Measurements from ENCODE around the gene ACAN.

ACAN gene

GRCh38 chr15:88902221-88902835, 99.1 kb downstream of the ACAN start:
- no peak for ATAC-seq

GRCh38 chr15:88902846-88903245, 99.6 kb downstream of the ACAN start:
- no peak for ATAC-seq
- TF ChIP-seq GLIS3 (CRISPR knock-in tag; IDR thresholded peaks at IDR 0.05) (no peak), ZNF70 (CRISPR knock-in tag; IDR thresholded peaks at IDR 0.05) (no peak), TSHZ2 (CRISPR knock-in tag; IDR thresholded peaks at IDR 0.05) (no peak), CREB5 (CRISPR knock-in tag; IDR thresholded peaks at IDR 0.05; ENCODE audit: low read depth) (no peak), ZNF565 (CRISPR knock-in tag; conservative IDR thresholded peaks at IDR 0.05; ENCODE audit: low read depth) (no peak), SNAI2 (CRISPR knock-in tag; IDR thresholded peaks at IDR 0.05) (no peak), OSR1 (CRISPR knock-in tag; IDR thresholded peaks at IDR 0.05) (no peak), ZFP30 (CRISPR knock-in tag; IDR thresholded peaks at IDR 0.05) (no peak), ISL1 (CRISPR knock-in tag; IDR thresholded peaks at IDR 0.05) (no peak), ZNF8 (CRISPR knock-in tag; IDR thresholded peaks at IDR 0.05) (no peak), TCF4 (CRISPR knock-in tag; IDR thresholded peaks at IDR 0.05; ENCODE audit: borderline replicate concordance) (no peak), ARNTL (CRISPR knock-in tag; IDR thresholded peaks at IDR 0.05; ENCODE audit: borderline replicate concordance, low read depth) (no peak), CSDC2 (CRISPR knock-in tag; IDR thresholded peaks at IDR 0.05) (no peak)

More at GRCh38 chr15:88902221-88902835, 99.1 kb downstream of the ACAN start:
- TF ChIP-seq BACH2 (CRISPR knock-in tag; IDR thresholded peaks at IDR 0.05; ENCODE audit: borderline replicate concordance) (no peak), TSHZ2 (CRISPR knock-in tag; IDR thresholded peaks at IDR 0.05) (no peak), ZNF8 (CRISPR knock-in tag; IDR thresholded peaks at IDR 0.05) (no peak), TOX (CRISPR knock-in tag; IDR thresholded peaks at IDR 0.05; ENCODE audit: borderline replicate concordance) (no peak), ESRRG (CRISPR knock-in tag; IDR thresholded peaks at IDR 0.05) (no peak), PPARA (CRISPR knock-in tag; IDR thresholded peaks at IDR 0.05; ENCODE audit: borderline replicate concordance) (no peak), ZNF70 (CRISPR knock-in tag; IDR thresholded peaks at IDR 0.05) (no peak), GLIS3 (CRISPR knock-in tag; IDR thresholded peaks at IDR 0.05) (no peak), CSRNP3 (CRISPR knock-in tag; IDR thresholded peaks at IDR 0.05) (no peak), CSDC2 (CRISPR knock-in tag; IDR thresholded peaks at IDR 0.05) (no peak), CREB5 (CRISPR knock-in tag; IDR thresholded peaks at IDR 0.05; ENCODE audit: low read depth) (no peak), ISL1 (CRISPR knock-in tag; IDR thresholded peaks at IDR 0.05) (no peak), ARNTL (CRISPR knock-in tag; IDR thresholded peaks at IDR 0.05; ENCODE audit: borderline replicate concordance, low read depth) (no peak), RARB (CRISPR knock-in tag; IDR thresholded peaks at IDR 0.05) (no peak), OSR1 (CRISPR knock-in tag; IDR thresholded peaks at IDR 0.05) (no peak), PATZ1 (CRISPR knock-in tag; IDR thresholded peaks at IDR 0.05; ENCODE audit: borderline replicate concordance) (no peak)
